K562 (cell line): ENCODE results near the gene IQCN. TPM values are rescaled to one million over a fixed set of nuclear protein-coding genes. Genes with fewer than 3 reads are reported as not detected.

ENCODE experiments used
- ARHGAP35 ChIP-seq: fragments of 450-650 bp; IDR thresholded peaks from 2 replicates; pipeline ENCODE4 v1.6.1; 2018; ENCODE audit not compliant: partially characterized antibody
- CHCHD3 ChIP-seq: fragments of 250-450 bp; sonication (Bioruptor Pico); IDR thresholded peaks from 2 replicates; pipeline ENCODE4 v2.1.2; 2022; ENCODE audit warnings: mild to moderate bottlenecking
- GATAD2A ChIP-seq: fragments of 450-650 bp; IDR thresholded peaks from 2 replicates; pipeline ENCODE4 v1.6.1; 2017
- GATAD2B ChIP-seq: fragments of 450-650 bp; IDR thresholded peaks from 2 replicates; pipeline ENCODE4 v1.6.1; 2017; ENCODE audit warnings: mild to moderate bottlenecking, borderline replicate concordance
- GTF2A2 ChIP-seq: IDR thresholded peaks from 2 replicates; pipeline ENCODE4 v1.6.1; 2016; ENCODE audit warnings: mild to moderate bottlenecking, missing genetic modification characterization, missing compliant biosample characterization
- HCFC1 ChIP-seq: IDR thresholded peaks from 2 replicates; pipeline ENCODE4 v1.6.1; 2012; ENCODE audit warnings: low read depth, low read length, improper control_type of control experiment
- HNRNPLL ChIP-seq: fragments of 200-400 bp; formaldehyde crosslinking; IDR thresholded peaks from 2 replicates; pipeline ENCODE4 v1.6.1; 2017; ENCODE audit warnings: low read length, low read depth, mild to moderate bottlenecking; ENCODE audit not compliant: poor library complexity, severe bottlenecking
- LEF1 ChIP-seq: fragments of 450-650 bp; IDR thresholded peaks from 2 replicates; pipeline ENCODE4 v1.6.1; 2016; ENCODE audit warnings: mild to moderate bottlenecking
- TBL1XR1 ChIP-seq, 2 experiments: IDR thresholded peaks; 2 replicates each; pipeline ENCODE4 v1.6.1; 2012; ENCODE audit warnings: improper control_type of control experiment in 2 of 2, low read length in 2 of 2, mild to moderate bottlenecking in 1 of 2
- ZBTB11 ChIP-seq, 3 experiments: fragments of 200-800 bp in 1 of 3; fragments of 250-450 bp in 1 of 3; fragments of 450-650 bp in 1 of 3; sonication (Bioruptor Pico) in 1 of 3; sonication (Bioruptor generic) in 1 of 3; formaldehyde crosslinking in 1 of 3; IDR thresholded peaks; 2 replicates each; pipeline versions ENCODE4 v1.6.1 to v1.8.0; 2016 to 2022; ENCODE audit warnings: mild to moderate bottlenecking in 2 of 3, missing genetic modification characterization in 2 of 3, missing compliant biosample characterization in 1 of 3, moderate library complexity in 1 of 3
- ZNF134 ChIP-seq: fragments of 250-450 bp; sonication (Bioruptor Pico); conservative IDR thresholded peaks from 2 replicates; pipeline ENCODE4 v1.4.0; 2020
- ZNF280A ChIP-seq: fragments of 450-650 bp; IDR thresholded peaks from 2 replicates; pipeline ENCODE4 v1.6.1; 2018; ENCODE audit warnings: mild to moderate bottlenecking, low read depth; ENCODE audit not compliant: partially characterized antibody
- ZNF282 ChIP-seq: sonication (generic); formaldehyde crosslinking; IDR thresholded peaks from 2 replicates; pipeline ENCODE4 v1.8.1; 2023; ENCODE audit warnings: missing genetic modification reagents
- ZNF324 ChIP-seq: fragments of 250-450 bp; sonication (Bioruptor Pico); IDR thresholded peaks from 2 replicates; pipeline ENCODE4 v1.4.0; 2020; ENCODE audit warnings: mild to moderate bottlenecking
- ZNF785 ChIP-seq: fragments of 250-450 bp; sonication (Bioruptor Pico); IDR thresholded peaks from 2 replicates; pipeline ENCODE4 v1.4.0; 2020; ENCODE audit warnings: mild to moderate bottlenecking
- polyA plus RNA-seq, 8 experiments: library from polyadenylated mRNA; depleted of rRNA in 4 of 8; stranded (reverse) in 5 of 8; unstranded in 3 of 8; fragments of >200 nt; fragmentation: Nextera tagmentation in 2 of 8; fragmentation: Illumina TruSeq in 1 of 8; extraction: Ambion mirVana in 2 of 8; extraction: Trizol in 1 of 8; gene quantifications; 2 replicates each; pipeline versions ENCODE4 v1.2.1 to v1.2.3, GENCODE V29; 2011 to 2014; ENCODE audit warnings: inconsistent platforms in 1 of 8, missing spikeins in 1 of 8
- total RNA-seq, 7 experiments: library from RNA; depleted of rRNA in 6 of 7; stranded (reverse); fragments of >200 nt in 6 of 7; fragmentation: Illumina TruSeq in 2 of 7; extraction: Trizol in 2 of 7; gene quantifications; 2 replicates each; pipeline versions ENCODE4 v1.2.1 to v1.2.3, GENCODE V29; 2011 to 2021; ENCODE audit warnings: low replicate concordance in 1 of 7
- TF ChIP-seq, protein P1 (sequence below): sonication (generic); formaldehyde crosslinking; IDR thresholded peaks from 2 replicates; pipeline ENCODE4 v1.8.0; 2022; ENCODE audit warnings: mild to moderate bottlenecking, missing genetic modification reagents, borderline replicate concordance
- TF ChIP-seq, protein P2 (sequence below): sonication (generic); formaldehyde crosslinking; IDR thresholded peaks from 2 replicates; pipeline ENCODE4 v1.8.1; 2023; ENCODE audit warnings: mild to moderate bottlenecking, missing genetic modification reagents

Gene IQCN
- total and polyA plus RNA-seq, 9 of the 15 experiments (the other 6 are each of a cell fraction or from before 2014, with no cell fraction given): 0.01 to 0.07 (median 0.04) TPM; not detected in 3

DNA sequence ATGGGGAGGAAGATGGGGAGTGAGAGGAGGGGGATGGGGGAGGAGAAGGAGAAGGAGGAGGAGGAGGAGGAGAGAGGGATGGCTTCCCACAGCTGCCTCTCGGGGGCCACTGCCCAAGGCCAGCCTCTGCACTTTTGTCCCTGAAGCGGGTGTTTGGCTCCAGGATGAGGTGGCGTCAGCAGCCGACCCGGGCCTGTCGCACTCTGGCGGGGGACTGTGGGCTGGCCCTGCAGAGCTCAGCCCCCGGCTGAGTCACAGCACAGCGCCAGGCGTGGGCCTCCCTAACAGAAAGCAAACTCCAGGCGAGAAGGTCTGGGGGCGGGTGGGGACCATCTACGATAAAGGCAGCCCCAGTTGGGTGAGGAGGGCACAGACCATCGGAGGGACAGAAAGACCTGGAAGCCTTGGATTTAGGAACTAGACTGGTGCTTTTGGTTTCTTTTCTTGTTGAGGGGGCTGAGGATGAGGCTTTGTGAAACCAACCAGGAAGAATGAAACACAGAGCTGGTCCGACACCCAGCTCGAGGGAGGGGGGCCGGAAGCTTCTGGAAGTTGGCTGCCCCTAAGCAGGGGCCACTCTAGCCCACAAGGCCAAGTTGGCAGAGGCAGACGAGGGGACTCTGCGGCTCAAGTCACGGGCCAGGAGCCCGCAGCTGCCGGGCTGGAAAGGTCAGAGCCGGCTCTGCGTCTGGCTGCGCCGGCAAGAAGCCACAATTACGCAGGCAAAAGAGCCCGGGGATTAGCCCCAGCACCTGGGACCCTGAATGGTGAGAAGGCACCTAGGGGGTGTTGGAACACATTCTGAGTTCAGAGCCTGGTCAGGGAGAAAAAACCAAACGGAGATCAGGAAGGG is 30.4 kb upstream of the IQCN start (continued):
- TF ChIP-seq ZBTB11 (CRISPR knock-in tag; IDR thresholded peaks at IDR 0.05): peak in 1 of 3 experiments; percentile 55; a peak in 1 of 6 replicates
- no peak for TF ChIP-seq ZNF280A
- TF ChIP-seq LEF1: peak; percentile 49; the same call in 1 of the 2 replicates
- TF ChIP-seq CHCHD3 (CRISPR knock-in tag): no peak
- TF ChIP-seq, protein P1, sequence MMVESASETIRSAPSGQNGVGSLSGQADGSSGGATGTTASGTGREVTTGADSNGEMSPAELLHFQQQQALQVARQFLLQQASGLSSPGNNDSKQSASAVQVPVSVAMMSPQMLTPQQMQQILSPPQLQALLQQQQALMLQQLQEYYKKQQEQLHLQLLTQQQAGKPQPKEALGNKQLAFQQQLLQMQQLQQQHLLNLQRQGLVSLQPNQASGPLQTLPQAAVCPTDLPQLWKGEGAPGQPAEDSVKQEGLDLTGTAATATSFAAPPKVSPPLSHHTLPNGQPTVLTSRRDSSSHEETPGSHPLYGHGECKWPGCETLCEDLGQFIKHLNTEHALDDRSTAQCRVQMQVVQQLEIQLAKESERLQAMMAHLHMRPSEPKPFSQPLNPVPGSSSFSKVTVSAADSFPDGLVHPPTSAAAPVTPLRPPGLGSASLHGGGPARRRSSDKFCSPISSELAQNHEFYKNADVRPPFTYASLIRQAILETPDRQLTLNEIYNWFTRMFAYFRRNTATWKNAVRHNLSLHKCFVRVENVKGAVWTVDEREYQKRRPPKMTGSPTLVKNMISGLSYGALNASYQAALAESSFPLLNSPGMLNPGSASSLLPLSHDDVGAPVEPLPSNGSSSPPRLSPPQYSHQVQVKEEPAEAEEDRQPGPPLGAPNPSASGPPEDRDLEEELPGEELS (CRISPR knock-in tag): peak; percentile 62; the same call in 1 of the 2 replicates
- TF ChIP-seq ZNF134 (CRISPR knock-in tag): 0 out of 2 replicates have a peak, but pooled peaks have one; percentile 13
- no peak; the same call in 1 of the 2 replicates for TF ChIP-seq GATAD2A
- no peak; the same call in 1 of the 2 replicates for TF ChIP-seq HCFC1
- TF ChIP-seq GTF2A2 (tag): no peak
- peak in 1 of 2 experiments; percentile 7; a peak in 1 of 4 replicates for TF ChIP-seq TBL1XR1 (IDR thresholded peaks at IDR 0.05; ENCODE audit: low read length in 2 of 2)
- TF ChIP-seq ZNF785: no peak
- no peak for TF ChIP-seq ZNF282 (CRISPR knock-in tag)
- TF ChIP-seq ZNF324 (CRISPR knock-in tag): no peak
- peak; percentile 56; the same call in 1 of the 2 replicates for TF ChIP-seq GATAD2B
- TF ChIP-seq HNRNPLL: peak; percentile 23
- TF ChIP-seq ARHGAP35: no peak
- TF ChIP-seq, protein P2, sequence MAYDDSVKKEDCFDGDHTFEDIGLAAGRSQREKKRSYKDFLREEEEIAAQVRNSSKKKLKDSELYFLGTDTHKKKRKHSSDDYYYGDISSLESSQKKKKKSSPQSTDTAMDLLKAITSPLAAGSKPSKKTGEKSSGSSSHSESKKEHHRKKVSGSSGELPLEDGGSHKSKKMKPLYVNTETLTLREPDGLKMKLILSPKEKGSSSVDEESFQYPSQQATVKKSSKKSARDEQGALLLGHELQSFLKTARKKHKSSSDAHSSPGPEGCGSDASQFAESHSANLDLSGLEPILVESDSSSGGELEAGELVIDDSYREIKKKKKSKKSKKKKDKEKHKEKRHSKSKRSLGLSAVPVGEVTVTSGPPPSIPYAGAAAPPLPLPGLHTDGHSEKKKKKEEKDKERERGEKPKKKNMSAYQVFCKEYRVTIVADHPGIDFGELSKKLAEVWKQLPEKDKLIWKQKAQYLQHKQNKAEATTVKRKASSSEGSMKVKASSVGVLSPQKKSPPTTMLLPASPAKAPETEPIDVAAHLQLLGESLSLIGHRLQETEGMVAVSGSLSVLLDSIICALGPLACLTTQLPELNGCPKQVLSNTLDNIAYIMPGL (CRISPR knock-in tag): no peak
